Fibroblast of lung (primary cell): Measurements from ENCODE around the gene MREG.

Source experiments
- CTCF ChIP-seq, 2 donors: IDR thresholded peaks in 1 of 2; conservative IDR thresholded peaks in 1 of 2; 1 replicate in 1 of 2; 2 replicates in 1 of 2; pipeline ENCODE4 v1.5.1; 2011 to 2012; ENCODE audit warnings: low read length in 2 of 2, control low read depth in 1 of 2, inconsistent platforms in 1 of 2, low read depth in 1 of 2, mild to moderate bottlenecking in 1 of 2
- EZH2 ChIP-seq: IDR thresholded peaks from 2 replicates; pipeline ENCODE4 v1.5.1; 2012; ENCODE audit warnings: low read length, control low read depth, mild to moderate bottlenecking; ENCODE audit errors: missing control alignments

GRCh38 chr2:216024779-216025336 lies 11.5 kb upstream of the MREG start:
- TF ChIP-seq CTCF (conservative IDR thresholded peaks at IDR 0.05 in 1 of 2, IDR thresholded peaks at IDR 0.05 in 1 of 2; ENCODE audit: low read depth in 1 of 2, low read length in 2 of 2) (no peak), EZH2 (no peak)
